Activated gamma-delta T cell (primary cell): ENCODE data around the gene SP7.
"Not testable (repeated sequence)": the region's sequence is repeated elsewhere in the genome, so short reads cannot be mapped to it uniquely, and the experiment has no call there.

Experiments
- DNase-seq: peaks from one replicate; lab custom pipeline; 2025; lab: John Stamatoyannopoulos, UW

Gene SP7

GRCh38 chr12:53346491-53346890, 10.3 kb upstream of the SP7 start:
- no peak for DNase-seq

- DNase-seq = no peak
Observed at GRCh38 chr12:53345486-53346188, 9.5 kb upstream of the SP7 start.

GRCh38 chr12:53344824-53345485, 8.8 kb upstream of the SP7 start:
- peak; percentile 29 for DNase-seq

GRCh38 chr12:53344487-53344823, 8.3 kb upstream of the SP7 start:
- DNase-seq = no peak

GRCh38 chr12:53343969-53344368, 7.8 kb upstream of the SP7 start:
- no peak for DNase-seq

- DNase-seq = no peak
Observed at GRCh38 chr12:53343449-53343848, 7.3 kb upstream of the SP7 start.

- no peak for DNase-seq
Observed at GRCh38 chr12:53340398-53340797, 4.2 kb upstream of the SP7 start.

GRCh38 chr12:53338916-53339315, 2.8 kb upstream of the SP7 start:
- DNase-seq = no peak

- no peak for DNase-seq
Observed at GRCh38 chr12:53338017-53338416, 1.9 kb upstream of the SP7 start.

- DNase-seq = no peak
Observed at GRCh38 chr12:53334822-53335221, 1.3 kb downstream of the SP7 start.

GRCh38 chr12:53333845-53334244, 2.3 kb downstream of the SP7 start:
- DNase-seq = no peak

GRCh38 chr12:53333289-53333688, 2.9 kb downstream of the SP7 start:
- no peak for DNase-seq

- no peak for DNase-seq
Observed at GRCh38 chr12:53332744-53333143, 3.4 kb downstream of the SP7 start.

- DNase-seq = not testable (repeated sequence)
Observed at GRCh38 chr12:53332339-53332738, 3.8 kb downstream of the SP7 start.

- DNase-seq = no peak
Observed at GRCh38 chr12:53330671-53331070, 5.5 kb downstream of the SP7 start.

- DNase-seq = no peak
Observed at GRCh38 chr12:53328043-53328435, 8.1 kb downstream of the SP7 start.

- DNase-seq = no peak
Observed at GRCh38 chr12:53327435-53328042, 8.6 kb downstream of the SP7 start.

- no peak for DNase-seq
Observed at GRCh38 chr12:53326460-53327185, 9.5 kb downstream of the SP7 start.

- DNase-seq = no peak
Observed at GRCh38 chr12:53325511-53326061, 10.6 kb downstream of the SP7 start.

GRCh38 chr12:53324779-53325510, 11.2 kb downstream of the SP7 start:
- DNase-seq = peak; percentile 71

- DNase-seq = peak; percentile 17
Observed at GRCh38 chr12:53324113-53324778, 11.9 kb downstream of the SP7 start.
